HG03469 (cell line): ENCODE measurements around the gene APH1A.
"Not testable (repeated sequence)": the region's sequence is repeated elsewhere in the genome, so short reads cannot be mapped to it uniquely, and the experiment has no call there.

ENCODE experiments used
- ATAC-seq: cut with Tn5 transposase; IDR thresholded peaks from one replicate; pipeline ENCODE4 v1.9.1; 2021; ENCODE audit warnings: mild to moderate bottlenecking, moderate library complexity, moderate number of reproducible peaks; ENCODE audit not compliant: unreplicated experiment

Gene APH1A

GRCh38 chr1:150269451-150269850 lies 635 bp upstream of the APH1A start:
- ATAC-seq: no peak

- ATAC-seq: no peak
These were observed 494 bp downstream of the APH1A start for GRCh38 chr1:150268340-150268704.

- no peak for ATAC-seq
These were observed 920 bp downstream of the APH1A start for GRCh38 chr1:150267896-150268295.

GRCh38 chr1:150263549-150263948 lies 5.3 kb downstream of the APH1A start:
- ATAC-seq: no peak

GRCh38 chr1:150262388-150263320 lies 6.2 kb downstream of the APH1A start:
- ATAC-seq: no peak

GRCh38 chr1:150261367-150261766 lies 7.4 kb downstream of the APH1A start:
- no peak for ATAC-seq

GRCh38 chr1:150259758-150260669 lies 8.8 kb downstream of the APH1A start:
- ATAC-seq: no peak

GRCh38 chr1:150259217-150259616 lies 9.6 kb downstream of the APH1A start:
- ATAC-seq: no peak

GRCh38 chr1:150257624-150258585 lies 10.9 kb downstream of the APH1A start, which contains the start of gene CA14:
Gene CA14 (plus strand): TSS chr1:150257774. CDS start chr1:150258129, 355 bp downstream.
- ATAC-seq: no peak

GRCh38 chr1:150256554-150257341 lies 12.1 kb downstream of the APH1A start:
- no peak for ATAC-seq

- ATAC-seq: no peak
These were observed 12.6 kb downstream of the APH1A start for GRCh38 chr1:150256198-150256553.

GRCh38 chr1:150249936-150250335 lies 18.9 kb downstream of the APH1A start:
- ATAC-seq: no peak

GRCh38 chr1:150243003-150243402 lies 25.8 kb downstream of the APH1A start:
- ATAC-seq: no peak

- ATAC-seq: no peak
These were observed 31.1 kb downstream of the APH1A start for GRCh38 chr1:150237746-150238145.

- ATAC-seq: not testable (repeated sequence)
These were observed 31.6 kb downstream of the APH1A start for GRCh38 chr1:150237176-150237575.

- no peak for ATAC-seq
These were observed 32.2 kb downstream of the APH1A start for GRCh38 chr1:150236614-150237100.

- ATAC-seq: peak; percentile 74
These were observed 32.8 kb downstream of the APH1A start, which contains the start of gene ANP32E for GRCh38 chr1:150235852-150236613. Gene ANP32E (minus strand): TSS chr1:150236112. CDS start chr1:150235786, 326 bp downstream.

GRCh38 chr1:150235294-150235851 lies 33.4 kb downstream of the APH1A start:
- ATAC-seq: no peak
